Pancreas (tissue), 10 donors: ENCODE results near the gene SRPRB. TPM values are rescaled to one million over a fixed set of nuclear protein-coding genes. Genes with fewer than 3 reads are reported as not detected.

Experiments used
- ATAC-seq, 4 donors: fragments of 200-7000 bp; cut with Tn5 transposase; one replicate each; pipeline versions ENCODE4 v1.8.0 to v1.9.1; 2020; ENCODE audit warnings: mild to moderate bottlenecking in 4 of 4, moderate library complexity in 4 of 4
- DNase-seq, 6 donors: peaks; one replicate each; pipeline ENCODE4 v3.0.0-alpha.2; 2020
- FAIRE-seq: peaks from 2 replicates; lab custom pipeline; 2012; peaks lifted over from hg19 to GRCh38; lab: Jason Lieb, UNC
- H3K27ac ChIP-seq, 4 donors: fragments of 200-600 bp; sonication (generic); 1 replicate in 3 of 4; 2 replicates in 1 of 4; pipeline versions ENCODE4 v1.5.0 to v1.8.0; 2020
- H3K27me3 ChIP-seq, 4 donors: fragments of 200-600 bp; one replicate each; pipeline ENCODE4 v1.8.0; 2021
- H3K36me3 ChIP-seq, 3 donors: fragments of 200-600 bp; sonication (generic) in 1 of 3; one replicate each; pipeline versions ENCODE4 v1.5.0 to v1.8.0; 2020 to 2021
- H3K4me1 ChIP-seq, 3 donors: fragments of 200-600 bp; one replicate each; pipeline ENCODE4 v1.8.0; 2021
- H3K4me3 ChIP-seq, 4 donors: fragments of 200-600 bp; sonication (generic) in 2 of 4; one replicate each; pipeline versions ENCODE4 v1.5.0 to v1.8.0; 2020 to 2021
- H3K9me3 ChIP-seq, 4 donors: fragments of 200-600 bp; one replicate each; pipeline ENCODE4 v1.8.0; 2021
- CTCF ChIP-seq, 4 donors: fragments of 200-600 bp; sonication (generic) in 3 of 4; IDR thresholded peaks; one replicate each; pipeline versions ENCODE4 v1.5.0 to v1.8.0; 2021; ENCODE audit warnings: antibody characterized with exemption in 4 of 4
- WGBS, 2 donors: extraction: QIAGEN DNeasy Blood & Tissue Kit; methylation state at CpG; one replicate each; pipeline ENCODE4 v1.1.7; 2013; 5-methylcytosine and 5-hydroxymethylcytosine counted together
- intact Hi-C, 3 donors: fragments of 100-400 bp; cut with DNase I; formaldehyde crosslinking; loops; one replicate each; pipeline versions ENCODE4 v1.11.1 to v1.14.2; 2022
- polyA plus RNA-seq, 2 donors: library from polyadenylated mRNA; stranded (reverse); fragments of 200-250 nt; gene quantifications; one replicate each; pipeline ENCODE4 v1.2.3, GENCODE V29; 2013
- total RNA-seq, 6 donors: library from RNA; stranded (reverse); fragmentation: NEBNext Ultra II Directional in 4 of 6; extraction: Animal tissue kit (Norgen Biotek cat#: 25700) in 4 of 6; gene quantifications; one replicate each; pipeline versions ENCODE4 v1.2.1 to v1.2.4, GENCODE V29; 2021 to 2023
- donor health status: healthy with polysubstance abuse.
- donor health status: DM: no; HTN: no; CAD: no; lungs with moderate emphysema.
- donor health status: DM: no; HTN: no; CAD: no.
- donor health status: control.
- donor health status: control.
- donor health status: Bipolar disorder and iron deficiency.
- donor health status: DM: yes; HTN: yes; CAD: no.
- donor health status: DM: no; HTN: no; CAD: no.
- donor health status: DM: no; HTN: no; CAD: no.
- donor health status: DM: yes; HTN: yes; CAD: no.

Gene SRPRB
- total and polyA plus RNA-seq, 8 donors = 37.0 to 132 (median 75.3) TPM

- Histone ChIP-seq H3K36me3 (no peaks in the 10 kb centered on the region), H3K4me3 (no peak overlapping the region), H3K27ac (no peak overlapping the region), H3K4me1 (no peaks in the 10 kb centered on the region), H3K9me3 (no peaks in the 10 kb centered on the region), H3K27me3 (no peaks in the 10 kb centered on the region)
- no peak for DNase-seq
- TF ChIP-seq CTCF (IDR thresholded peaks at IDR 0.05) = no peak
- ATAC-seq = no peak
- no peak for FAIRE-seq
- intact Hi-C loops = loop anchor here in 1 of 3 donors (10.0 kb wide), 1 partner anchor 109 kb away; the partner anchor contains the start of gene TOPBP1
- 87 to 90% methylated on average over 3 of the region's 3 CpGs for WGBS, 2 donors
These were observed 31.9 kb upstream of the SRPRB start for GRCh38 chr3:133773732-133774131.

DNA sequence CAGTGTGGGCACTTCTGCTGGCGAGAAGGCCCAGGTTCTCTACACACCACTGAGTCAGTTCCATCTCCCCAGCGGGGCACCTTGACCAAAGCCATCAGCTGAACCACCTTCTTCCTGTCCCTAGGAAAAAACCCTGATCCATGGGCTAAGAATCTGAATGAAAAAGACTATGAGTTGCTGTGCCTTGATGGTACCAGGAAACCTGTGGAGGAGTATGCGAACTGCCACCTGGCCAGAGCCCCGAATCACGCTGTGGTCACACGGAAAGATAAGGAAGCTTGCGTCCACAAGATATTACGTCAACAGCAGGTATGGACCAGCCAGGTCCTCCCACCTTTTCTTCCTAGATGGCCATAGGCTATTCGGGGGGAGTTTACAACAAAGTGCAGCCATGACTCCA, 30.3 kb upstream of the SRPRB start:
- FAIRE-seq (no peak), ATAC-seq (no peak), DNase-seq (no peak)
- Histone ChIP-seq H3K9me3 (no peaks in the 10 kb centered on the region), H3K4me3 (no peak overlapping the region), H3K36me3 (no peaks in the 10 kb centered on the region), H3K27ac (no peak overlapping the region), H3K27me3 (no peaks in the 10 kb centered on the region), H3K4me1 (no peaks in the 10 kb centered on the region)
- TF ChIP-seq CTCF (IDR thresholded peaks at IDR 0.05) = no peak
- WGBS, 2 donors = 72 to 74% methylated on average over 9 of the region's 9 CpGs
- intact Hi-C loops = loop anchor here in 1 of 3 donors (10.0 kb wide), 1 partner anchor 111 kb away; the partner anchor contains the start of gene TOPBP1

DNA sequence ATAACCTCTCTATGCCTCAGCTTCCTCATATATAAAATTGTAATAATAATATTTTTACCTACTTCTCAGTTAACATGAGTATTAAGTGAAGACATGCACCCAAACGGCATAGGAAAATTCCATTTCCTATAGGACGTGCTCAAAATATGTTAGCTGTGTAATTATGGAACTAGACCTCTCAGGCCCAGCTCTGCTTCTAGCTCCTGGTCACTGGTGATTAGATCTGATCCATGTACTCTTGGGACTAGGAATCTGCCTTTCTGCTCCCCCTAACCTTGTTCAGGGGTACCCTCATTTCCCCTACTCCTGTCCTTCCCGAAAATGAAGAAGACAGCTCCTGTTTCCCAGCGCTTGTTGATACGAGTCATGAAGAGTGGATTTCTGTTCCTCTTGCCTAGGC, 29.8 kb upstream of the SRPRB start:
- no peak for TF ChIP-seq CTCF (IDR thresholded peaks at IDR 0.05)
- no peaks in the 10 kb centered on the region for H3K27me3 ChIP-seq
- H3K36me3 ChIP-seq = no peaks in the 10 kb centered on the region
- intact Hi-C loops = loop anchor here in 1 of 3 donors (10.0 kb wide), 1 partner anchor 111 kb away; the partner anchor contains the start of gene TOPBP1
- H3K9me3 ChIP-seq = no peaks in the 10 kb centered on the region
- no peak overlapping the region for H3K27ac ChIP-seq
- WGBS, 2 donors = 95 to 97% methylated on average over 5 of the region's 5 CpGs
- FAIRE-seq = no peak
- H3K4me3 ChIP-seq = no peak overlapping the region
- no peak for ATAC-seq
- no peaks in the 10 kb centered on the region for H3K4me1 ChIP-seq
- DNase-seq = no peak

- H3K9me3 ChIP-seq = no peaks in the 10 kb centered on the region
- ATAC-seq (peak; percentile 81 to 97 (median 93)), DNase-seq (peak in 1 of 6 donors; percentile 30), FAIRE-seq (no peak)
- no peaks in the 10 kb centered on the region for H3K36me3 ChIP-seq
- 47 to 60% methylated on average over 7 of the region's 7 CpGs for WGBS, 2 donors
- peak in 2 of 4 donors; percentile 23 to 38 for TF ChIP-seq CTCF (IDR thresholded peaks at IDR 0.05)
- intact Hi-C loops = loop anchor here in 1 of 3 donors (10.0 kb wide), 1 partner anchor 112 kb away; the partner anchor contains the start of gene TOPBP1
- H3K27ac ChIP-seq = no peak overlapping the region
- no peak overlapping the region for H3K4me3 ChIP-seq
- no peaks in the 10 kb centered on the region for H3K27me3 ChIP-seq
- H3K4me1 ChIP-seq = no peaks in the 10 kb centered on the region
These were observed 28.7 kb upstream of the SRPRB start for GRCh38 chr3:133776794-133777438.
